ENCODE results near the gene SLC30A1.

Gene SLC30A1

DNA sequence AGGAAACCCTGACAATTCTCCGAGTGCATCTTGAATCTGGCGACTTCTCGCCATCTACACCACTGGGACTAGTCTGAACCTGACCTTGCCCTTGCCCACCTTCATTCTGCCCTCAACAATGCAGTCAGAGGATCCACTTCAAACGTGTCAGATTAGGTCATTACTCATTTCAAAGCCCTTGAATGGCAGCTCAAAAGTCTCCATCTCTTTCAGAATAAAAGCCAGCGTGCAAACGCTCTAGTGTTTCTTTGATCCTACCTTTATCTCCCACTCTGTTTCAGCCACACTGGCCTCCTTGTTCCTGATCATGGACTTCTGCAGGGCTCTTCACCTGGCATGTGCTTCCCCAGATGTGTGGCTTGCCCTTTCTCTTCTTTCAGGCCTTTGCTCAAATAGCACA, 31.3 kb downstream of the SLC30A1 start:
- Histone ChIP-seq H3K9me3 (ENCODE audit: insufficient read depth, low read depth, low read length) (no peaks in the 10 kb centered on the region), H3K27ac (ENCODE audit: low read depth, low read length) (no peak overlapping the region), H3K36me3 (ENCODE audit: control insufficient read depth in 1 of 2, insufficient read depth in 2 of 2, low read length in 2 of 2) (no peaks in the 10 kb centered on the region), H3K79me1 (ENCODE audit: low read length) (peaks cover 5% of the 10 kb centered on the region), H4K91ac (ENCODE audit: low read depth, low read length) (no peak overlapping the region), H3K4me1 (ENCODE audit: control insufficient read depth in 1 of 2, insufficient read depth in 2 of 2, low read length in 2 of 2) (peaks cover 6 to 14% of the 10 kb centered on the region in 2 experiments), H3K4ac (ENCODE audit: low read depth, low read length) (no peak overlapping the region), H2BK12ac (ENCODE audit: low read length) (no peak overlapping the region), H3K9ac (ENCODE audit: low read length) (no peak overlapping the region), H4K12ac (ENCODE audit: low read depth, low read length) (no peak overlapping the region), H4K8ac (ENCODE audit: low read depth, low read length) (no peak overlapping the region), H2BK5ac (ENCODE audit: low read depth, low read length, poor library complexity) (no peak overlapping the region), H2AFZ (ENCODE audit: insufficient read depth, low read length, poor library complexity) (no peak overlapping the region), H2AK5ac (ENCODE audit: low read length) (no peak overlapping the region), H3K27me3 (ENCODE audit: insufficient read depth, low read length) (no peaks in the 10 kb centered on the region), H3K14ac (ENCODE audit: low read length) (no peak overlapping the region), H3K4me3 (ENCODE audit: low read depth, low read length) (no peak overlapping the region), H3K23ac (ENCODE audit: low read length) (no peak overlapping the region), H2BK120ac (ENCODE audit: insufficient read depth, low read length, poor library complexity) (no peak overlapping the region), H3K79me2 (ENCODE audit: control insufficient read depth, insufficient read depth, low read length, poor library complexity) (peaks cover 1% of the 10 kb centered on the region), H3K4me2 (ENCODE audit: low read length) (no peak overlapping the region), H3K18ac (ENCODE audit: low read length) (no peak overlapping the region)
- WGBS (ENCODE audit: extremely low coverage, insufficient coverage, insufficient read length): no CpG with 5 or more reads among the region's 6 CpGs
- no peak for DNase-seq

DNA sequence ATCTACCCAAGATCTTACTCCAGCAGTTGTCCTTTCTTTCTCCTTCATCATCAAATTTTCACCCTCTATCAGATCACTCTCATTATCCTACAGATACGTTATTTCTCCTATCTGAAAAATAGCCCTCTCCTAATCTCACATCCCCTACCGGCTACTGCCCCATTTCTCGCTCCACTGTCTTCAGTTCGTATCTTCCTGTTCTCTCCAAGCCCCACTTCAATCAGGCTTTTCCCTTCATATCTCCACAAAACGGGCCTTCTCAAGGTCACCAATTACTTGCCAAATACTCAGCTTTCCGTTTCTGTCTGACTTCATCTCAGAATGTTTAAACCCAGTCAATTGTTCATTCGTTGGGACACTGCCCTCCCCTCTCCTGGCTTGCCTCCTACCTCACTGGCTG, 32.4 kb downstream of the SLC30A1 start:
- no peak overlapping the region for H2AK5ac ChIP-seq (ENCODE audit: low read length)
- H3K9ac ChIP-seq (ENCODE audit: low read length): no peak overlapping the region
- H3K27ac ChIP-seq (ENCODE audit: low read depth, low read length): no peak overlapping the region
- no peak overlapping the region for H4K91ac ChIP-seq (ENCODE audit: low read depth, low read length)
- no peak overlapping the region for H4K8ac ChIP-seq (ENCODE audit: low read depth, low read length)
- no peak overlapping the region for H3K4me2 ChIP-seq (ENCODE audit: low read length)
- peaks cover 1% of the 10 kb centered on the region for H3K79me2 ChIP-seq (ENCODE audit: control insufficient read depth, insufficient read depth, low read length, poor library complexity)
- H3K4me3 ChIP-seq (ENCODE audit: low read depth, low read length): no peak overlapping the region
- H4K12ac ChIP-seq (ENCODE audit: low read depth, low read length): no peak overlapping the region
- peaks cover 5% of the 10 kb centered on the region for H3K79me1 ChIP-seq (ENCODE audit: low read length)
- H3K23ac ChIP-seq (ENCODE audit: low read length): no peak overlapping the region
- no peaks in the 10 kb centered on the region for H3K9me3 ChIP-seq (ENCODE audit: insufficient read depth, low read depth, low read length)
- 100% methylated on average over 1 of the region's 7 CpGs for WGBS (ENCODE audit: extremely low coverage, insufficient coverage, insufficient read length)
- H2BK12ac ChIP-seq (ENCODE audit: low read length): no peak overlapping the region
- no peak overlapping the region for H2BK120ac ChIP-seq (ENCODE audit: insufficient read depth, low read length, poor library complexity)
- no peak overlapping the region for H2AFZ ChIP-seq (ENCODE audit: insufficient read depth, low read length, poor library complexity)
- no peaks in the 10 kb centered on the region for H3K36me3 ChIP-seq (ENCODE audit: control insufficient read depth in 1 of 2, insufficient read depth in 2 of 2, low read length in 2 of 2)
- H3K14ac ChIP-seq (ENCODE audit: low read length): no peak overlapping the region
- no peaks in the 10 kb centered on the region for H3K27me3 ChIP-seq (ENCODE audit: insufficient read depth, low read length)
- no peak for DNase-seq
- H3K18ac ChIP-seq (ENCODE audit: low read length): no peak overlapping the region
- no peak overlapping the region for H3K4ac ChIP-seq (ENCODE audit: low read depth, low read length)
- H2BK5ac ChIP-seq (ENCODE audit: low read depth, low read length, poor library complexity): no peak overlapping the region
- peaks cover 6 to 16% of the 10 kb centered on the region in 2 experiments for H3K4me1 ChIP-seq (ENCODE audit: control insufficient read depth in 1 of 2, insufficient read depth in 2 of 2, low read length in 2 of 2)

DNA sequence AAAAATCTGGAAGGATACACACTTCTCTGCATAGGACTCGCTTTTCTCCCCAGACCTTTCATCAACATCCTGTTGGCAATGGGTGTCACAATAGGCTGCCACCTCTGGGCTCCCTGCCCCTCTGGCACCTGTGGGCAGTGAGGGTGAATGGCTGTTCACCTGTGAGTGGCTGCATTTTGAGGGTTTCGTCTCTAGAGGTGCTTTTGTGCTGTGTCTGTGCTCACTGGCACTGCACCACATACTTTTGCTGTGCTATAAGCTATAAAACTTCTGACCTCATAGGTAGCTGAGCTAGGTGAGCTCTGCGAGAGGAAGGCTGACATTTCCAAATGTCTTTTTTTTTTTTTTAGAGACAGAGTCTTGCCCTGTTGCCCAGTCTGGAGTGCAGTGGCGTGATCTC, 35.9 kb downstream of the SLC30A1 start:
- Histone ChIP-seq H4K8ac (ENCODE audit: low read depth, low read length) (no peak overlapping the region), H2BK5ac (ENCODE audit: low read depth, low read length, poor library complexity) (no peak overlapping the region), H3K79me1 (ENCODE audit: low read length) (no peaks in the 10 kb centered on the region), H2AK5ac (ENCODE audit: low read length) (no peak overlapping the region), H3K14ac (ENCODE audit: low read length) (no peak overlapping the region), H3K4ac (ENCODE audit: low read depth, low read length) (no peak overlapping the region), H3K9me3 (ENCODE audit: insufficient read depth, low read depth, low read length) (peaks cover 5% of the 10 kb centered on the region), H4K91ac (ENCODE audit: low read depth, low read length) (no peak overlapping the region), H3K4me2 (ENCODE audit: low read length) (no peak overlapping the region), H3K79me2 (ENCODE audit: control insufficient read depth, insufficient read depth, low read length, poor library complexity) (no peaks in the 10 kb centered on the region), H3K27me3 (ENCODE audit: insufficient read depth, low read length) (no peaks in the 10 kb centered on the region), H2AFZ (ENCODE audit: insufficient read depth, low read length, poor library complexity) (no peak overlapping the region), H3K27ac (ENCODE audit: low read depth, low read length) (no peak overlapping the region), H2BK120ac (ENCODE audit: insufficient read depth, low read length, poor library complexity) (peak overlapping the region; percentile 26), H3K18ac (ENCODE audit: low read length) (no peak overlapping the region), H3K9ac (ENCODE audit: low read length) (no peak overlapping the region), H3K4me1 (ENCODE audit: control insufficient read depth in 1 of 2, insufficient read depth in 2 of 2, low read length in 2 of 2) (peaks cover 0 to 5% of the 10 kb centered on the region in 2 experiments), H3K4me3 (ENCODE audit: low read depth, low read length) (no peak overlapping the region), H3K36me3 (ENCODE audit: control insufficient read depth in 1 of 2, insufficient read depth in 2 of 2, low read length in 2 of 2) (no peaks in the 10 kb centered on the region), H2BK12ac (ENCODE audit: low read length) (peak overlapping the region; percentile 29), H4K12ac (ENCODE audit: low read depth, low read length) (no peak overlapping the region), H3K23ac (ENCODE audit: low read length) (no peak overlapping the region)
- DNase-seq: no peak
- no CpG with 5 or more reads among the region's 4 CpGs for WGBS (ENCODE audit: extremely low coverage, insufficient coverage, insufficient read length)

DNA sequence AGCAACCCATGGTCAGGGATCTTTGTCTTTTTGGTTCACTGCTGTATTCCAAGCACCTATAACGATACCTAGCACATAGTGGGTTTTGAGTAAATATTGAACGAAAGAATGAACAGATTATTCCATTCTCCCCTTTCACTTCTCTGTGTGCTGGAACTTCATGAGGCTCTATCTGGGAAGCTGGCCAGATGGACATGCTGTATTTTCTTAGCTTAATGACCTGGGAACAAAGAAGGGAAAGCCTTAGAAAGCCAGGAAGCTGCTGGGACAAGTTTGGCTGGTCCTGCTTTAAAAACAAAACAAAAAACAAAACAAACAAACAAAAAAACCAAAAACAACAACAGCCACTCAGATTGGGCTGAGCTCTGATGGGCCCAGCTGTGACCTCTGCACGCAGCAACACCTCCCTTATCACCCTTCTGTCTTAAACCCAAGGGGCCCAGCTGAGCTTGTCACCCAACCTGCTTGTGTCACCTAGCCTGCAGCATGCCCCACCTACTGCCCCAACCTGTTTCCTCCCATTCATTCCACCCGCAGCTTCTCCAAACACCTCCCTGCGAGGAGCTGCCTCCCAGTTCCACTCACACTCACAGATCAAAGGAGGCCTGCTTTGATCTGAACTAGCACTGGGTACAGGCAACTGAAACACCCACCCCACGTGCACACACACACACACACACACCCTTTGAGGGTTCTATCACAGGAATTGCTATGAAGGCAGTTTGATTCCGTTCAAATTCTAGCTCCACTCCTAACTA, 37.1 kb downstream of the SLC30A1 start:
- Histone ChIP-seq H3K79me2 (ENCODE audit: control insufficient read depth, insufficient read depth, low read length, poor library complexity) (no peaks in the 10 kb centered on the region), H2AFZ (ENCODE audit: insufficient read depth, low read length, poor library complexity) (no peak overlapping the region), H2BK12ac (ENCODE audit: low read length) (no peak overlapping the region), H3K4ac (ENCODE audit: low read depth, low read length) (no peak overlapping the region), H3K36me3 (ENCODE audit: control insufficient read depth in 1 of 2, insufficient read depth in 2 of 2, low read length in 2 of 2) (no peaks in the 10 kb centered on the region), H2BK120ac (ENCODE audit: insufficient read depth, low read length, poor library complexity) (no peak overlapping the region), H3K27me3 (ENCODE audit: insufficient read depth, low read length) (no peaks in the 10 kb centered on the region), H3K4me1 (ENCODE audit: control insufficient read depth in 1 of 2, insufficient read depth in 2 of 2, low read length in 2 of 2) (peaks cover 0 to 5% of the 10 kb centered on the region in 2 experiments), H2AK5ac (ENCODE audit: low read length) (no peak overlapping the region), H3K23ac (ENCODE audit: low read length) (no peak overlapping the region), H3K79me1 (ENCODE audit: low read length) (no peaks in the 10 kb centered on the region), H4K8ac (ENCODE audit: low read depth, low read length) (no peak overlapping the region), H3K18ac (ENCODE audit: low read length) (no peak overlapping the region), H4K12ac (ENCODE audit: low read depth, low read length) (no peak overlapping the region), H3K4me3 (ENCODE audit: low read depth, low read length) (no peak overlapping the region), H3K9ac (ENCODE audit: low read length) (no peak overlapping the region), H3K27ac (ENCODE audit: low read depth, low read length) (peak overlapping the region; percentile 27), H4K91ac (ENCODE audit: low read depth, low read length) (no peak overlapping the region), H3K14ac (ENCODE audit: low read length) (no peak overlapping the region), H2BK5ac (ENCODE audit: low read depth, low read length, poor library complexity) (no peak overlapping the region), H3K4me2 (ENCODE audit: low read length) (no peak overlapping the region), H3K9me3 (ENCODE audit: insufficient read depth, low read depth, low read length) (peaks cover 5% of the 10 kb centered on the region)
- WGBS (ENCODE audit: extremely low coverage, insufficient coverage, insufficient read length): no CpG with 5 or more reads among the region's 7 CpGs
- DNase-seq: peak; percentile 89 to 92
